ENCODE results near the gene C2CD3. TPM values are rescaled to one million over a fixed set of nuclear protein-coding genes. Genes with fewer than 3 reads are reported as not detected.
A peak's percentile ranks its signal among the peaks of the same experiment; 100 is the strongest.

Gene C2CD3
- total RNA-seq, 1 experiment from 2014 or later, result 22.0 TPM

DNA sequence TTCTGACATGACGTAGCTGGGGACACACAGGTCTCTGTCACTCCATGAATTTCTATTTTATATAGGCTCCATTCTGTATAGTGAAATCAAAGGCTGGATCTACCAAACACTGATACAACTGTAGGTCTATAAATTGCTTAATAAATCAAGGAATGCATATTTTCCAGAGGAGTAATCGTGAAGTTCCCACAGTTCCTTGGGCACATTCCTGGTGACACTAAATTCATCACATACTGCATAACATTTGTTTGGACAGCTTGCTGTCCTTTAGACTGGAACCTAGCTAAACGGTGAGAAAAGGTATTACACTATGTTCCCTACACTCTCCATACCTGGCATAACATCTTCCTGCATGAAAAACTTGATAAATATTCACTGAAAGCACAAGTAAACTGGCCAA, 120.3 kb downstream of the C2CD3 start:
- TF ChIP-seq, protein P1, sequence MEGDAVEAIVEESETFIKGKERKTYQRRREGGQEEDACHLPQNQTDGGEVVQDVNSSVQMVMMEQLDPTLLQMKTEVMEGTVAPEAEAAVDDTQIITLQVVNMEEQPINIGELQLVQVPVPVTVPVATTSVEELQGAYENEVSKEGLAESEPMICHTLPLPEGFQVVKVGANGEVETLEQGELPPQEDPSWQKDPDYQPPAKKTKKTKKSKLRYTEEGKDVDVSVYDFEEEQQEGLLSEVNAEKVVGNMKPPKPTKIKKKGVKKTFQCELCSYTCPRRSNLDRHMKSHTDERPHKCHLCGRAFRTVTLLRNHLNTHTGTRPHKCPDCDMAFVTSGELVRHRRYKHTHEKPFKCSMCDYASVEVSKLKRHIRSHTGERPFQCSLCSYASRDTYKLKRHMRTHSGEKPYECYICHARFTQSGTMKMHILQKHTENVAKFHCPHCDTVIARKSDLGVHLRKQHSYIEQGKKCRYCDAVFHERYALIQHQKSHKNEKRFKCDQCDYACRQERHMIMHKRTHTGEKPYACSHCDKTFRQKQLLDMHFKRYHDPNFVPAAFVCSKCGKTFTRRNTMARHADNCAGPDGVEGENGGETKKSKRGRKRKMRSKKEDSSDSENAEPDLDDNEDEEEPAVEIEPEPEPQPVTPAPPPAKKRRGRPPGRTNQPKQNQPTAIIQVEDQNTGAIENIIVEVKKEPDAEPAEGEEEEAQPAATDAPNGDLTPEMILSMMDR (conservative IDR thresholded peaks at IDR 0.05), result no peak
- Histone ChIP-seq H3K27ac (ENCODE audit: insufficient read length, low read depth, low read length) (no peak overlapping the region), H4K20me1 (ENCODE audit: control insufficient read depth, insufficient read depth, insufficient read length) (no peaks in the 10 kb centered on the region), H3K4ac (ENCODE audit: low read depth, low read length) (no peak overlapping the region), H3T11ph (ENCODE audit: low read length) (no peak overlapping the region), H2BK120ac (ENCODE audit: low read depth, low read length, poor library complexity, severe bottlenecking) (no peak overlapping the region), H2BK5ac (ENCODE audit: insufficient read length, low read length) (no peak overlapping the region), H3K79me1 (ENCODE audit: insufficient read depth, low read depth, low read length, poor library complexity, severe bottlenecking) (no peaks in the 10 kb centered on the region), H2BK20ac (ENCODE audit: low read depth, low read length, poor library complexity, severe bottlenecking) (no peak overlapping the region), H3K4me1 (ENCODE audit: insufficient read depth, low read length) (no peaks in the 10 kb centered on the region), H2AK5ac (ENCODE audit: insufficient read length, low read length) (no peak overlapping the region), H4K91ac (ENCODE audit: insufficient read length, low read depth, low read length) (no peak overlapping the region), H3K14ac (ENCODE audit: insufficient read depth, low read length) (no peak overlapping the region), H3K23ac (ENCODE audit: insufficient read length, low read depth, low read length) (no peak overlapping the region), H3K9ac (ENCODE audit: extremely low read depth, insufficient read length, low read length) (no peak overlapping the region), H4K8ac (replicated peaks; ENCODE audit: insufficient read length, low read depth, low read length) (no peak overlapping the region), H3K18ac (ENCODE audit: insufficient read length, low read depth, low read length) (no peak overlapping the region), H3K79me2 (ENCODE audit: insufficient read depth, low read length) (no peaks in the 10 kb centered on the region), H4K5ac (ENCODE audit: insufficient read length, low read depth, low read length) (no peak overlapping the region), H2BK15ac (ENCODE audit: low read depth, low read length) (no peak overlapping the region), H2AFZ (ENCODE audit: low read length) (no peak overlapping the region), H3K23me2 (ENCODE audit: insufficient read length, low read depth, low read length, poor library complexity, severe bottlenecking) (no peaks in the 10 kb centered on the region), H3K56ac (ENCODE audit: insufficient read length, low read depth, low read length) (no peak overlapping the region), H2BK12ac (ENCODE audit: insufficient read length, low read depth, low read length) (no peak overlapping the region), H3K9me3 (ENCODE audit: control insufficient read depth, low read depth, low read length) (no peaks in the 10 kb centered on the region), H3K27me3 (ENCODE audit: insufficient read depth, low read length) (no peaks in the 10 kb centered on the region), H3K4me2 (ENCODE audit: insufficient read depth, insufficient read length, low read length) (no peak overlapping the region)
- H3K4me1 Mint-ChIP-seq, result 0 out of 4 replicates have a peak, but pooled peaks cover under 1% of the 10 kb centered on the region in 2 experiments
- peaks cover 0 to 11% (median 0%) of the 10 kb centered on the region in 3 experiments; a peak in 4 of 7 replicates for H3K36me3 Mint-ChIP-seq (ENCODE audit: insufficient read depth in 1 of 3, low read depth in 3 of 3)
- no peak for DNase-seq
- no CpG with 5 or more reads among the region's 3 CpGs for WGBS (ENCODE audit: extremely low coverage, insufficient read length, low lambda C conversion rate)
- H3K9me3 Mint-ChIP-seq, result no peaks in the 10 kb centered on the region
- H3K27me3 Mint-ChIP-seq (ENCODE audit: low read depth), result no peaks in the 10 kb centered on the region
- H3K27ac Mint-ChIP-seq, result peak overlapping the region in 1 of 3 experiments; percentile 7; a peak in 1 of 7 replicates
- no peak overlapping the region for H3K4me3 Mint-ChIP-seq

Data from H9 (cell line).